Measurements from ENCODE around the gene MAGIX.
A peak's percentile ranks its signal among the peaks of the same experiment; 100 is the strongest.
"Not testable (repeated sequence)": the region's sequence is repeated elsewhere in the genome, so short reads cannot be mapped to it uniquely, and the experiment has no call there.

Gene MAGIX

DNA sequence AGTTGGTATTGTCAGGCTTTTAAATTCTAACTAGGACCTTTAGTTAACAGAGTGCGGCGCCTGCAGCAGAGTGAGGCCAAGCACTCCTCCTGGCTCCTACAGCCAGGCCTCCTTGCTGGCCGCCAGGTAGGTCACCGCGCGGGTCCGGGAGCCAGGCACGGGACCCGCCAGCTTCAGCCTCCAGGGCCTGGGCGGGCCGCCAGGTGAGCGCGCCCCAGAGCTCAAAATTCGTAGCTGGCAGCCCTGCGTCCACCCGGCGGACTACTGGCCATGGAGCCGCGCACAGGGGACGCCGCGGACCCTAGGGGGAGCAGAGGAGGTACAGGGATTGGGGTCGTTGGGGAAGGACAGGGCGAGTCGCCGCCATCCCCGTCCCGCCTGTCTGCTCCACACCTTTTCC lies at the start of gene MAGIX:
Gene MAGIX, plus strand, starts transcription at position 139 of the 400 bp plus-strand sequence. Its CDS starts 132 bp downstream, at position 271.
- DNase-seq: no peak

DNA sequence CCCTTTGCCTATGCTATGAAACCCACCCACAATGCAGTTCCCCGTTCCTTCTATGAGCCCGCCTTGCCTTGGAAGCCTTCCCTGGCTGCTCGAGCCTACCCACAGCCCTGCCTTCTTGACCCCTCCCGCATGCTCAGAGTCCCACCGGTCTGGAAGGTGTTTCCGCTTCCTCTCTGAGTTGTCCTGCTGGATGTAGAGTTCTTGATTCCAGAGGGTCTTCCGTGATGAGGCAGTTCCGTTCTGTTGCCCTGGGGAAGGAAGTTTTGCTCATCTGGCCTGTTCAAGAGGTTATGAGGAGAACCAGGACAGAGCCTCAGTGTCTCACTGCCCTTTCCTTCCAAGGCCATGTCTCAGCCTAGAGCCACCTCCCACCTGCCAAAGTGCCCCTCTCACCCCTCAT lies 46.5 kb upstream of the MAGIX start:
- DNase-seq: no peak

DNA sequence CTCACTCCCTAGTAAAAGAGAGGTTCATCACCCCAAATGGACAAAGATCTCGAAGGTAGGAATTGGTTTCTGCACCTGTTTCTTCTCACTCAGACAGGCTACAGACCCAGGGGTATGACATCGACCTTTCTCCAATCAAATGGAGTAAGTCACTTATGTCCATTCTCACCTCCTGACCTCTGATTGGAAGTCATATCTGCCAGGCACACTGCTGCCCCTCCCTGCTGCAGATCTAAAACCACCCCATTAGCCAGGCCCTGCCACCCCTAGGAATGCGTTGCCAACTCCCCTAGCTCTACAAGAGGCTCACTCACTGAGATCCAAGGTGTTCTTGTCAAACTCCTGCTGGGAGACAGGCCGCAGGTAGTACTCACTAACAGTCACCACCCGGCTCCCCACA lies 45.8 kb upstream of the MAGIX start:
- no peak for DNase-seq

DNA sequence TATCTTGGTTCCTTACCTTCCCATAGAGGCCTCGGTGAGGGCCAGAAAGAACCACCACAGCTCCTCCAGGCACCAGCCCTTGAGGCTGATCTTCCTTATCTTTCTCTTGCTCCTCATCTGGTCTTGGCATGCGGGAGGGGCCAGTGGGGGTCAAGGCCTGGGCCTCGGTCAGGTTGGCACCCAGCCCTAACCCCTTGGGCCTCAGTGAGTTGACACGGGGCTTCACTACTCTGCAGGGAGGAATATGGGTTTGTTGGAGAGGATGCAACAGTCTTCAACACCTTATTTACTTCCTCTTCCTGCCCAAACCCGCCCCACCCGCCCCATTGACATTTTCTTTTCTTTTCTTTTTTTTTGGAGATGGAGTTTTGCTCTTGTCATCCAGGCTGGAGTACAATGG lies 45.0 kb upstream of the MAGIX start:
- DNase-seq: no peak

DNA sequence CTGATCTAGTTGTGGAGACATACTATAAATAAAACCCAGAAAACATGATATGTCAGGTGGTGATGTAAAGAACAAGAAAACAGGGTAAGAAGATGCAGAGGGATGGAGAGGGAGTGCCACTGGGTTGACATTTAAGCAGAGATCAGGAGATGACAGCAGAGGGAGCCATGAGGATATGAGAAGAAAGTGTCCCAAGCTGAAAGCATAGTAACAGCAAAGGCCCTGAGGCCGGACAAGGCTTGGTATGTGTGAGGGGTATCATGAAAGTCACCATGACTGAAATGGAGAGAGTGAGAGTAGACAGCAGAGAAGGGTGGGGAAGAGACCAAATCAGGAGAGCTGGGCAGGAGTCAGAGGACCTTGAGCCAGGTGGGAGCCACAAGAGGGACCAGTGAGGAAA lies 42.5 kb upstream of the MAGIX start:
- DNase-seq: peak; percentile 1 to 27

DNA sequence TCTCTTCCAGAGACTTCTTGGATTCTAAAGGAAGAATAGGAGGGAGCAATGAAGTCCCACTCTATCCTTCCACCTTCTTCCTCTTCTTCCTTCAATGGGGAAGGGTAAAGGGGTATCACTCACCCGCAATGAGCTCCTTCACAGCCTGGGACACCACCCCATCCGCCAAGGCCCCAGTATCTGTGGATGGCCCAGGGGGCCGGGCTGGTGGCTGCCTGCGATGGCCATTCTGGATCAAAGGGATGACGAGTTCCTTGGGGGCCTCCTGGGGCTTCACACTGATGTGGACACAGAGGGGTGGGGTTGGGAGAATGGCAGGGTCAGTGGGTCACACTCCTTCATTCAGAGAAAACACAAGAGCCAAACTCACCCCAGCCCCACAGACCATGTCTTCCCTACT lies 40.1 kb upstream of the MAGIX start:
- no peak for DNase-seq

DNA sequence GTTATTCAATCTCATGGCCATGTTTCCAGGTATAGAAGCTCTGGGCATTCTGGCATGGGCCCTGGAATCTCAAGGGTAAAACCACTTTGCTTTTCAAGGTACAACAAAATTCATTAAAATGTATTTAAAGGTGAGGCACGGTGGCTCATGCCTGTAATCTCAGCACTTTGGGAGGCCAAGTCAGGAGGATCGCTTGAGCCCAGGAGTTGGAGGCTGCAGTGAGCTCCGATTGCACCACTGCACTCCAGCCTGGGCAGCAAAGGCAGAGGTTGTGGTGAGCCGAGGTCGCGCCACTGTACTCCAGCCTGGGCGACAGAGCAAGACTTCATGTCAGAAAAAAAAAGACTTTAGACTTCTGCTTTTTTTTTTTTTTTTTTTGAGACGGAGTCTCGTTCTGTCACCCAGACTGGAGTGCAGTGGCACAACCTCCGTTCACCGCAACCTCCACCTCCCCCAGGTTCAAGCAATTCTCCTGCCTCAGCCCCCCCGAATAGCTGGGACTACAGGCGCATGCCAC lies 34.8 kb upstream of the MAGIX start:
- peak; percentile 11 to 30 for DNase-seq

DNA sequence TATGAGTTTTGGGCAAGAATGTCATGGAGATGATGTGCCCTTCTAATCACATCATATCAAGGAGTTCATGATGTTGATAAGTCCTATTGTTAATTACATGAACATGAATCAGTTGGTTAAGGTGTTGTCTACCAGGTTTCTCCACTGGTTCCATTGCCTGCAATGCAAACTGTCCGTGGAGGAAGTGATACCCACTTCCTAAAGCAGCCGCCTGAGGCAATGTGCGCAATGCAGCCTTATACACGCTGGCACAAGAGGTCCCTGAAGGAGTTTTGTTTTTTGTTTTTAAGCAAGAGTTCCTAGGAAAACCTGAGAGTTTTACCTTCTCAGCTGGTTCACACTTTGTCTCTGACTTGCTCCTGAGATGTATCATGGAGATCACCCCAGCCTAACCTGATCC lies 33.1 kb upstream of the MAGIX start:
- DNase-seq: peak; percentile 0 to 1

DNA sequence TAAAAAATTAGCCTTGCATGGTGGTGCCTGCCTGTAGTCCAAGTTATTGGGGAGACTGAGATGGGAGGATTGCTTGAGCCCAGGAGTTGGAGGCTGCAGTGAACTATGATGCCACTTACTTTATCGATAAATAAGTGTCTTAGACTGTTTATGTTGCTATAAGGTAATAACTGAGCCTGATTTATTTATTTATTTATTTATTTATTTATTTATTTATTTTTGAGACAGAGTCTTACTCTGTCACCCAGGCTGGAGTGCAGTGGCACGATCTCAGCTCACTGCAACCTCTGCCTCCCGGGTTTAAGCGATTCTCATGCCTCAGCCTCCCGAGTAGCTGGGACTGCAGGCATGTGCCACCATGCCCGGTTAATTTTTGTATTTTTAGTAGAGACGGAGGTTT lies 30.3 kb upstream of the MAGIX start:
- DNase-seq: not testable (repeated sequence)

DNA sequence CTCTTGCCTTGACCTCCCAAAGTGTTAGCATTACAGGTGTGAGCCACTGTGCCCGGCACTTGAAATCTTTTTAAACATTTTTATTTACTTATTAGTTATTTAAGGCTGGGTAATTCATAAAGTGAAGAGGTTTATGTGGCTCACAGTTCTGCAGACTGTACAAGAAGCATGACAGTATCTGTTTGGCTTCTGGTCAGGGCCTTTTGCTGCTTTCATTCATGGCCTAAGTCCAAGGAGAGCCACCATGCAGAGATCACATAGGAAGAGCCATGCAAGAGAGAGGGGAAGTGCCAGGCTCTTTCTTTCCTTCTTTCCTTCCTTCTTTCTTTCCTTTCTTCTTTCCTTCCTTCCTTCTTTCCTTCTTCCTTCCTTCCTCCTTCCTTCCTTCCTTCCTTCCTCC lies 28.8 kb upstream of the MAGIX start:
- no peak for DNase-seq

DNA sequence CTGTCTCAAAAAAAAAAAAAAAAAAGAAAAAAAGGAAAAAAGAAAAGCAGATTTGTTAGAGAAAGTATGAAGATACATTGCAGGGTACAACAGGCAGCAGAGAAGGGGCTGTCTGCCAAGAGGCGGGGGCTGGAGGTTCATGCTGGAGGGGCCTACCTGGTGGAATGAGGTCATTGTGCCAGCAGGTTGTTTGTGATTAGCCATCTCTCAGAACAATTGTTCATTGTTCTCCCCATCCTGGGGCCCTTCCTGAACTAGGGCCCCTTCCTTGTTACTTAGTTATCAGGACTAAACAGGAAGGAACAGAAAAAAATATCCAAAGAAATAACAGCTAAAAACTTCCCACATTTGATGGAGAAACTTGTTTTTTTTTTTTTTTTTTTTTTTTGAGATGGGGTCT lies 25.1 kb upstream of the MAGIX start:
- DNase-seq: no peak

DNA sequence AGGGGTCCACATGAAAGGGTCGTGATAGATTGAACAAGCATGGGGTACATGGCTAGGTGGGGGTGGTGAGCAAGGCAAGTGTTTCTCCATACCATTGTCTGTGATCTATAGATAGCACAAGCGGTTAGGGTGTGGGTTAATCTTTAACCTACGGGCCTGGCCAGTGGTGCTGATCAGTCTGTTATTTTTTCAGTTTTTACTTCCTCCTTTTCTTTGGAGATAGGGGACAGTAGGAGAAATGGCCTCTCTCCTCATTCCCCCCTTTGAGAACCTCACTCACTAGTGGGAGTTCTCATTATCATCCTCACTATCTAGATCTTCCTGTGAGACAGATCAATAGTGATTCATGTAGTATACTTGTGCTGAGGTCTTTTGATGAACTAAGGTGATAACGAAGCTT lies 22.8 kb upstream of the MAGIX start:
- no peak for DNase-seq

DNA sequence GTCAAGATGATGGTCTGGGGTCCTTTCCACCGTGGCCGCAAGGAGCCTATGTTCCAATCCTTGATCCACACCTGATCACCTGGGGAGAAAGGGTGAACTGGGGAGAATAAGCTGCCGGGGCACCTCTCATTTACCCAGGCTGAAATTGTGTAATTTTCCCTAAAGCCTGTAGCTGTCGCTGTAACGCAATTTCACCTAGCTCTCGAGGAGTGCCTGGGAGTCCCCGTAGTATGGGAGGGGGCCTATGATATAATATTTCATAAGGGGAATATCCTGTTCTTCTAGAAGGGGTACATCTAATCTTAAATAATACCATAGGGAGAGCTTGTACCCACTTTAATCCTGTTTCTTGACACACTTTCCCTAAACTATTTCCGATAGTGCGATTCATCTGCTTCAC lies 20.3 kb upstream of the MAGIX start:
- peak; percentile 3 to 4 for DNase-seq

DNA sequence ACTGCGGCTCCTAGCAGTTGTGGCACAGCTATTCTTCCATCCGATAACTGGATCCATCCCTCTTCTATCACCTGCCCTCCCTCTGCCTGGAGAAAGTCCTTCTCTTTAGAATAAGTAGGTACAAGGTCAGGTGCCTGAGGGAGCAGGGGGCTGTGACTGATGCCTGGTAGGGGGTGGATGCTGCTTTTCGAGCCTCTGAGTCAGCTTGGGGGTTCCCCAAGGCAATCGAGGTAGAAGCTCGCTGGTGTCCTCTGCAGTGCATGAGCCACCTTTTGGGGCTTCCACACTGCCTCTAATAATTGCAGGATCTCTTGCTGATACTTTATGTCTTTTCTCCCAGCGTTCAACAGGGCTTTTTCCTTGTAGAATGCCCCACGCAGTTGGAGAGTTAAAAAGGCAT lies 19.4 kb upstream of the MAGIX start:
- not testable (repeated sequence) for DNase-seq

DNA sequence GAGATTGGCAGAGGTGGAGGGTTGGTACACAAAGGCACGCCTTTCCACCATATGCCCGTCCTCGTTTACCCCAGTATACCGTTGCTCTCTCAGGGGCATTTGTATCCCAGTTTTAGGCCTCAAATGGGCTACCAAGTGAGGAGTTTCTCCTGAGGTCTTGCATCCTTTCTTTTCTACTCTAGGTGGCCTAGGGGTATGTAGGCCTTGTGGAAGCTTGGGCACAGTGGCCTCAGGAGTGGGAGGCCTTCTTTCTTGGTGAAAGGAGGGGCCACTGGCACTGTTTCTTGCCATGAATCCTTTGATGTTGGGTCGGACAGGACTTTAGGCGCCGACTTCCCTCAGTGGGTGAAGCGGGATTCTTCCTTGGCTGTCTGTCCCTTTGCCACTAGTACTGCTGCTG lies 15.3 kb upstream of the MAGIX start:
- no peak for DNase-seq

DNA sequence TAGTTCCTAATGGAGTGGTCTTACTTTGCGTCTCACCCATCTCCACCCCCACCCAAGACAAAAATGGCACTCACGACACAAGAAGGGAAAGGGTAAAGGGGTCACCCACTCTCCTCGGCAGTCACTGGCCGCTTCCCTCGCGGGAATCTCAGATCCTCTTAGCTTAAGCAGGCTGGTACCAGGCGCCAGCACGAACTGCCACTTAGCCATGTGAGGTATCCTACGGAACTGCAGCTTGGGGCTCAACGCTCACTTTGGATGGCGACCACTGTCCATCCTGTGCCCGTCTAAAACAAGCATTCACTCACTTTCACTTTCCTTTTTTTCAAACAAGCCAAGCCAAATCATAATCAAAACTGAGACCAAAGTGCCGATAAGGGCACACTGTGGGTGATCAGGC lies 14.6 kb upstream of the MAGIX start:
- DNase-seq: no peak

DNA sequence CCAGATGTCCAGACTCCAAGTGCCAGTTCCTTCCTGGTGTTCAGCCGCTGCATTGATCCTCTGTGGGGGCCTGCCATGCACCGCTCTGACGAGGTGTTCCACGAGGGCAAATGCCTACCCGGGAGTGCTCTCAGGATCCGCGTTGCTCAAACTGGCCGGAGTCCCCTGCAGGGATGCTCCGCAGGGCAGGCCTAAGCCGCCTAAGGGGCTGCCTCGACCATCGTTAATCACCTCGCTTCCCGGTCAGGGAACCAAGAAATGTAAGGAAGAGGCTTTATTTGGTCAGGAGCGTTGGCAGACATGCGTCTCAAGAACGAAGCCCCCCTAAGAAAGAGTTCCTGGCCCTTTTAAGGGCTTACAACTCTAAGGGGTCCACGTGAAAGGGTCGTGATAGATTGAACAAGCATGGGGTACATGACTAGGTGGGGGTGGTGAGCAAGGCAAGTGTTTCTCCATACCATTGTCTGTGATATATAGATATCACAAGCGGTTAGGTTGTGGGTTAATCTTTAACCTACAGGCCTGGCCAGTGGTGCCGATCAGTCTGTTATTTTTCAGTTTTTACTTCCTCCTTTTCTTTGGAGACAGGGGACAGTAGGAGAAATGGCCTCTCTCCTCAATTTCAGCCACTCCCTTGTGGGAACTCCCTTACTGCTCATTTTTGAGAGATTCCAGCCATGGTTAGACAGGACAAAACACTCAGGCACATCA lies 14.0 kb upstream of the MAGIX start:
- not testable (repeated sequence) for DNase-seq

DNA sequence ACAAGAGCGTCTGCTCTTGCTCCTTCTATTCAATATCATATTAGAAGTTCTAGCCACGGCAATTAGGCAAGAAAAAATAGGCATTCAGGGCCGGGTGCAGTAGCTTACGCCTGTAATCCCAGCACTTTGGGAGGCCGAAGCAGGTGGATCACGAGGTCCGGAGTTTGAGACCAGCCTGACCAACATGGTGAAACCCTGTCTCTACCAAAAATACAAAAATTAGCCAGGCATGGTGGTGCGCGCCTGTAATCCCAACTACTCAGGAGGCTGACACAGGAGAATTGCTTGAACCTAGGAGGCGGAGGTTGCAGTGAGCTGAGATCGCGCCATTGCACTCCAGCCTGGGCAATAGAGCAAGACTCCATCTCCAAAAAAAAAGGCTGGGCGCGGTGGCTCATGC lies 13.3 kb upstream of the MAGIX start:
- not testable (repeated sequence) for DNase-seq

DNA sequence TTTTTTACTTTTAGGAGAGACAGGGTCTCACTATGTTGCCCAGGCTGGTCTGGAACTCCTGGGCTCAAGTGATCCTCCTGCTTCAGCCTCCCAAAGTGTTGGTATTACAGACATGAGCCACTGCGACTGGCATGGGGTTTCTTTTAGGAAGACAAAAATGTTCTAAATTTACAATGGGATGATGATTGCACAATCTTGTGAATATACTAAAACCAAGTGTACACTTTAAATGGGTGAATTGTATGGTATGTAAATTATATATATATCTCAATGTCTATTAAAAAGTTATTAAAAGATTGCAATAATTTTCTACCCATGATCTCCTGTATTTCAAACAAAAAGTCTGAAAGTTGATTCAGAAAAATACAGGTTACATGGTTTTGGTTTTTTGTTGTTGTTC lies 9.1 kb upstream of the MAGIX start:
- DNase-seq: no peak

DNA sequence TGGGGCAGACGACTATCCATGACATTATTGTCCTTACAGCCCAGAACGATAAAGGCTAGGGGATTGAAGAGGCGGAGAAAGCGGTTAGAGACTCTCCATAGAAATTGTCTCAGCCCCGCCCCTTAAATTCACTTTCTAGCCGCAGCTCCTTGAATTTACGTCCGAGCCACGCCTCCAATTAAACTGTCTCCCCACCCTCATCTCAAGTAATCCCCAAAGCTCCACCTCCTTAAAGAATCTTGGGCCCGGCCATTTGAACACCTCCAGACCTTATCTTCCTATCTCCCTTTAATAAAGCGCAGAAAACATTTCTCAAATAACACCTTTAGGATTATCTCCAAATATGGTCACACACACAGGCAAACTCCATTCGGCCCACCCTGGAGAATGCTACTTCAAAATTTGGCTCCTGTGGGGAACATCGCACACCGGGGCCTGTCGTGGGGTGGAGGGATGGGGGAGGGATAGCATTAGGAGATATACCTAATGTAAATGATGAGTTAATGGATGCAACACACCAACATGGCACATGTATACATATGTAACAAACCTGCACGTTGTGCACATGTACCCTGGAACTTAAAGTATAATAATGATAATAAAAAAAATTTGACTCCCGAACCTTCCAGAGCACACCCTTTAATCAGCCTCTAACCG lies 7.2 kb upstream of the MAGIX start:
- DNase-seq: peak; percentile 86 to 91

DNA sequence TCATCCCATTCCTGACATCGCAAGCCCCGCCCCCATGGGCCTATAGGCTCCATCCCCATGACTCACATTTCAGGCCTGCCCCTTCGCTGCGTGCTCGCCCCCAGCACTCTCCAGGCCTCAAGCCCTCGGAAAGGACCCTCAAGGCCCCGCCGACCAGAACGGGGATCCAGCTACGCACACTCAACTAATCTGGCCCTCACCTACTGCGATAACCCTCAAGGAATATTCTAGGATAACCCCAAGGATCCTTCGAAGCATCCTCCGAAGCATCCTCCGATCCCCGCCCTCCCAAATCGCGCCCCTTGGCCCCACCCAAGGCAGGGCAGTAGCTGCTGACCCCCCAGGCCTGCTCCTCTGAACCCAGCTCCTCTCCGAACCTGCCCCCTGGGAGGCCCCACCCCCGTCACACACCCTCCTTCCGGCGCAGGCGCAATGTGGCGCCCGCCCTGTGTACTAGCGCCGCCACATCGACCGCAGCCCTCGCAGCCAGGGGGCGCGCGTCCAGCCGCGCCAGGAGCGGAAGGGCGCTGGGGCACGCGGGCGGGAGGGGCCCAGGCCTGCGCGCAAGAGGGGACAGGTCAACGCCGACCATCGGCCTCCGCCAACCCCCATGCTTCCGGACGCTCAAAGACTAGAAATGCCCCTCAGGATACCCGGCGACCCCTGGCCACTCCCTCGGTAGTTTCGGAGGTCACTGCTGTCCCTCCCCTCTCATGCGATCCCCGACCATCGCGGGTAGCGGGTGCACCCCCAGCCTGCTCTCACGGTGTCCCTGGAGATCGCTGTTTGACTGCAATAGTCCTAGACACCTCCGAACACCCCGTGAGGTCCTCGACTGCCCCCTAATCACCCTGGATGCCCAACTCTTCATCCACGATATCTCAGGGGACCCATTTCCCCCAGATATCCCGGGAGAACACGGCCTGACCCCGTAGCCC lies 6.4 kb upstream of the MAGIX start:
- DNase-seq: peak; percentile 61 to 68

DNA sequence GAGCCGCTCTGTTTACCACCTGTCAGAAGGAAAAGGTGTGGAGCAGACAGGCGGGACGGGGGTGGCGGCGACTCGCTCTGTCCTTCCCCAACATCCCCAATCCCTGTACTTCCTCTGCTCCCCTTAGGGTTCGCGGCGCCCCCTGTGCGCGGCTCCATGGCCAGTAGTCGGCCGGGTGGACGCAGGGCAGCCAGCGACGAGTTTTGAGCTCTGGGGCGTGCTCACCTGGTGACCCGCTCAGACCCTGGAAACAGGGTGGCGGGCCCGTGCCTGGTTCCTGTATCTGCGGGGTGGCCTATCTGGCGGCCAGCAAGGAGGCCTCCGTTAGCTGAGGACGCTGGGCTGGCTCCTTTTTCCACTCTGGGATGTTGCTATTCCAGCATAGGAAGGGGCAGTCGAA lies 5.4 kb upstream of the MAGIX start:
- DNase-seq: no peak

DNA sequence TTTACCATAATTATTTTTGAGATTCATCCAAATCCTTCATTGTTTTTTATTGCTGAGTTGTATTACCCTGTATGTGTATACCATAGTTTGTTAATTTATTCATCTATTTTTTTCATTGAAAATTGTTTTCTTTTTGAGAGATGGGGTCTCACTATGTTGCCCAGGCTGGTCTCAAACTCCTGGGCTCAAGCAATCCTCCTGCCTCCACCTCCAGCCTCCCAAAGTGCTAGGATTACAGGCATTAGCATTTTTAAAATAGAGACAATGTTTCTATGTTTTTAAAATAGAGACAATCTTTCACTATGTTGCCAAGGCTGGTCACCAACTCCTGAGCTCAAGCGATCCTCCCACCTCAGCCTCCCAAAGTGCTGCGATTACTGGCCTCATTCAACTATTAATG lies 1.6 kb upstream of the MAGIX start:
- DNase-seq: no peak

DNA sequence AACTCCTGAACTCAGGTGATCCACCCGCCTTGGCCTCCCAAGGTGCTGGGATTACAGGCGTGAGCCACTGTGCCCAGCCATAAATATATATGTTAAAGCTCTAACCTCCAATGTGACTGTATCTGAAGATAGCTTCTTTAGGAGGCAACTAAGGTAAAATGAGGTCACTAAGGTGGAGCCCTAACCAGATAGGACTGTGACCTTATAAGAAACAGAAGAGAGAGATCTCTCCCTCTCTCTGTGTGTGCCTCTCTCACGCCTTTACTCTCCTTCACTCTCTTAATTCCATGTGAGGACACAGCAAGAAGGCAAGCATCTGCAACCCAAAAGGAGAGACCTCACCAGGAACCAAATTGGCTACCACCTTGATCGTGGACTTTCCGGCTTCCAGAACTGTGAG lies 926 bp upstream of the MAGIX start:
- no peak for DNase-seq
